ENCODE data around the gene SYNGR4. TPM values are rescaled to one million over a fixed set of nuclear protein-coding genes. Genes with fewer than 3 reads are reported as not detected.
A peak's percentile ranks its signal among the peaks of the same experiment; 100 is the strongest.
"Not testable (repeated sequence)": the region's sequence is repeated elsewhere in the genome, so short reads cannot be mapped to it uniquely, and the experiment has no call there.

SYNGR4 gene, protein sequence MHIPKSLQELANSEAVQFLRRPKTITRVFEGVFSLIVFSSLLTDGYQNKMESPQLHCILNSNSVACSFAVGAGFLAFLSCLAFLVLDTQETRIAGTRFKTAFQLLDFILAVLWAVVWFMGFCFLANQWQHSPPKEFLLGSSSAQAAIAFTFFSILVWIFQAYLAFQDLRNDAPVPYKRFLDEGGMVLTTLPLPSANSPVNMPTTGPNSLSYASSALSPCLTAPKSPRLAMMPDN
- 1 to 10 TPM in 1 of 6 donors, under 1 TPM in 3, not detected in 2; 0.19 to 1.1 (median 0.25) TPM for total RNA-seq
- 10 to 100 TPM in 1 of 2 donors, under 1 TPM in 1; 0.91 to 16.4 TPM for polyA plus RNA-seq

DNA sequence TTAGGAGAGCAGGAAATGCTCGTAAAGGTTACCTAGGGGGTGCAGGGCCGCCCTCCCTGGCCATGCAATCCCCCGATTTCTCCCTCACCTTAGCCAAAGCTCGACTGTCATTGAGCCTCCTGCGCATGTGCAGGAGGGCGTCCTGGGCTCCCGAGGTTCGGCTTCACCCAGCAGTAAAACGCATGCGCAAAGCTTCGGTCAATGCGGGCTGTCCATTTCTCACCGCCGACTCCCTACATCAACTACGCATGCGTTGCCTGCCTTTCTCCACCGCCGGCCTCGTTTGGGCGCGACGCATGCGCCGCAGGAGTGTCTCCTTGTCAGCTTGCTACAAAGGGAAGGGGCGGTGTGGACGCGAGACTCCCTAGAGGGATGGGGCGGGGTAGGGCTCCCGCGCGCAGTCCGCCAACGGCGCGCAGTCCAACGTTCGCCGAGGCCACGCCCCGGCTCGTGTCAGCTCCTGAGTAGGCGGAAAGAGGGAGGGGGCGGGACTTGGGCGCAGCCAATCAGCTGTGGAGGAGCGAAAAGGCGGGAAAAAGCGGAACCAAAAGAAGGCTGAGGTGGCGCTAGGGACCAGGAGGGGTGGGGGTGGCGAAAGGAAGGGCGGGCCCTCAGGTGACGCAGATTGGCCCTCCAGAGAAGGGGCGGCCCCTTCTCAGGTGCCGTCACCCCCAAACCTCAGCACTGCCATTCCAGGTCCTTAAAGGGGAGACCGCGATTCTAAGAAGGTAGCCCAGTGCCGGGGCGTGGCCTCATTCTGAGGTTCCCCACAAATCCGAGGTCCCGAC lies at the start of gene SYNGR4, which contains the start of gene TMEM143:
SYNGR4 (plus strand) TSS at position 558 of the 788 bp plus-strand sequence. CDS start 1,476 bp downstream, outside the sequence.
TMEM143 (minus strand) TSS at position 131 of the 788 bp plus-strand sequence; CDS start at position 111, 20 bp downstream.
- ATAC-seq (peak; percentile 86 to 92 (median 88)), DNase-seq (peak; percentile 94 to 100 (median 99)), FAIRE-seq (peak; percentile 95)
- Histone ChIP-seq H3K27ac (peak within 1 kb of the TSS; percentile 89 to 94 (median 92)), H3K36me3 (no peaks in the 10 kb centered on the region), H3K4me1 (peaks cover 0 to 3% (median 0%) of the 10 kb centered on the region in 3 donors), H3K27me3 (no peaks in the 10 kb centered on the region), H3K9me3 (no peaks in the 10 kb centered on the region), H3K4me3 (peak within 1 kb of the TSS; percentile 18 to 55 (median 51))
- intact Hi-C loops (cut with DNase I): no loop called here
- WGBS, 2 donors: 1% methylated on average over 55 to 59 of the region's 59 CpGs
- TF ChIP-seq, protein P1, sequence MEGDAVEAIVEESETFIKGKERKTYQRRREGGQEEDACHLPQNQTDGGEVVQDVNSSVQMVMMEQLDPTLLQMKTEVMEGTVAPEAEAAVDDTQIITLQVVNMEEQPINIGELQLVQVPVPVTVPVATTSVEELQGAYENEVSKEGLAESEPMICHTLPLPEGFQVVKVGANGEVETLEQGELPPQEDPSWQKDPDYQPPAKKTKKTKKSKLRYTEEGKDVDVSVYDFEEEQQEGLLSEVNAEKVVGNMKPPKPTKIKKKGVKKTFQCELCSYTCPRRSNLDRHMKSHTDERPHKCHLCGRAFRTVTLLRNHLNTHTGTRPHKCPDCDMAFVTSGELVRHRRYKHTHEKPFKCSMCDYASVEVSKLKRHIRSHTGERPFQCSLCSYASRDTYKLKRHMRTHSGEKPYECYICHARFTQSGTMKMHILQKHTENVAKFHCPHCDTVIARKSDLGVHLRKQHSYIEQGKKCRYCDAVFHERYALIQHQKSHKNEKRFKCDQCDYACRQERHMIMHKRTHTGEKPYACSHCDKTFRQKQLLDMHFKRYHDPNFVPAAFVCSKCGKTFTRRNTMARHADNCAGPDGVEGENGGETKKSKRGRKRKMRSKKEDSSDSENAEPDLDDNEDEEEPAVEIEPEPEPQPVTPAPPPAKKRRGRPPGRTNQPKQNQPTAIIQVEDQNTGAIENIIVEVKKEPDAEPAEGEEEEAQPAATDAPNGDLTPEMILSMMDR (IDR thresholded peaks at IDR 0.05): no peak

DNA sequence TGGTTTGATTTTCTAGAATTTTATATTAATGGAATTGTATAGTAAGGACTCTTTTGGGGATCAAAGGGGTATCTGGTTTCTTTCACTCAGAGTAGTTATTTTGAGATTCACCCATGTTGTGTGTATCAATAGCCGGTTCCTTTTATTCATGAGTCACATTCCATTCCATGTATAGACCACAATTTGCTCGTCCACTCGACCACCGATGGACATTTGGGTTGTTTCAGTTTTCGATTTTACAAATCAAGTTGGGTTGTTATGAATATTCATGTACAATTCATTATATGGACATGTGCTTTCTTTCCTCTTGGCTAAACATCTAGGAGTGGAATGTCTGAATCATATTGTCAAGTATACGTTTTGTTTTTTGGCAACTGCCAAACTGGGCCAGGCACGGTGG lies 48.5 kb upstream of the SYNGR4 start:
- Histone ChIP-seq H3K4me1 (peaks cover 0 to 4% (median 0%) of the 10 kb centered on the region in 3 donors), H3K27me3 (no peaks in the 10 kb centered on the region), H3K9me3 (no peaks in the 10 kb centered on the region), H3K27ac (no peak overlapping the region), H3K36me3 (no peaks in the 10 kb centered on the region), H3K4me3 (no peak overlapping the region)
- no peak for FAIRE-seq
- DNase-seq: no peak
- TF ChIP-seq, protein P1 (IDR thresholded peaks at IDR 0.05): no peak
- 46 to 59% methylated on average over 7 of the region's 7 CpGs for WGBS, 2 donors
- no peak for ATAC-seq
- intact Hi-C loops (cut with DNase I): no loop called here

DNA sequence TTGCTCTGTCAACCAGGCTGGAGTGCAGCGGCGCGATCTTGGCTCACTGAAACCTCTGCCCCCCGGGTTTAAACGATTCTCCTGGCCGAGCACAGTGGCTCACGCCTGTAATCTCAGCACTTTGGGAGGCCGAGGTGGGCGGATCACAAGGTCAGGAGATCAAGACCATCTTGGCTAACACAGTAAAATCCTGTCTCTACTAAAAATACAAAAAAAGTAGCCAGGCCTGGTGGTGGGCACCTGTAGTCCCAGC lies 46.5 kb upstream of the SYNGR4 start:
- ATAC-seq; H3K27ac ChIP-seq; H3K9me3 ChIP-seq; FAIRE-seq; H3K36me3 ChIP-seq; H3K4me3 ChIP-seq; DNase-seq; H3K27me3 ChIP-seq; intact Hi-C loops (cut with DNase I); H3K4me1 ChIP-seq: not testable (repeated sequence)
- 68 to 79% methylated on average over 9 of the region's 9 CpGs for WGBS, 2 donors

DNA sequence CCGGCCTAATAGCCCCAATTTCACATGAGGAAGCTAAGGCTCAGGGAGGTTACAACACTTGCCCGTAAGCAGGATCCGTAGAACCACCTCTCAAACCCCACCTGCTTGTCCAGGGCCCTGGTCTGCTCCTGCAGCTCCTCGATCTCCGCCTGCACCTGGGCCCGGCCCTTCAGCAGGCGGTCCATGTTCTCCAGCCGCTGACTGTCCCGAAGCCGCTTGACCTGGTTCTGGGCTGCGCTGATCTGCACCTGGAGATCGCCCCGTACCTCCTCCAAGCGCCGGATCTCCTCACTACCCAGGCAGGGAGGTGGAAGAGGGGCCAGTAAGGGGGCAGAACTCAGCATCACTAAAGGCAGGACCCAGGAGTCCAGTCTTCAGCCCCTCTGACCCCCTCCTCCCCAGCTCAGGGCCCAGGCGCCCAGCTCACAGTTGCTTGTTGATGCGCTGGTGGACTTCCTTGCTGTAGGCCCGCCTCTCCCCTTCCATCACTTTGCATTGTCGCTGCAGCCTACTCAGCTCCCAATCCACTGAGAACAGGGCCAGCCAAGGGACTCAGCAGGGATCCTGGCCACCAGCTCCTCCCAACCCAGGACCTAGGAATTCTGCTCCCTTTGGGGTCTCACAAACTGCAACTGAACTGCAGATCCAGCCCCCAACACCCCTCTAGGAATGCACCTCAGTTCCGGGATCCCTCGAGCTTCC lies 45.7 kb upstream of the SYNGR4 start:
- intact Hi-C loops (cut with DNase I): no loop called here
- no peak overlapping the region for H3K27ac ChIP-seq
- 86 to 93% methylated on average over 21 of the region's 21 CpGs for WGBS, 2 donors
- no peaks in the 10 kb centered on the region for H3K36me3 ChIP-seq
- H3K27me3 ChIP-seq: no peaks in the 10 kb centered on the region
- TF ChIP-seq, protein P1 (IDR thresholded peaks at IDR 0.05): no peak
- no peak overlapping the region for H3K4me3 ChIP-seq
- peak in 1 of 6 donors; percentile 53 for DNase-seq
- no peaks in the 10 kb centered on the region for H3K9me3 ChIP-seq
- peaks cover 0 to 9% (median 0%) of the 10 kb centered on the region in 3 donors for H3K4me1 ChIP-seq
- ATAC-seq: no peak
- FAIRE-seq: no peak

Measured in pancreas (tissue), 10 donors.